ENCODE data around the gene PRDX5.

PRDX5 gene

GRCh38 chr11:64316672-64317324 is 1.1 kb upstream of the PRDX5 start:
- Histone ChIP-seq H4K20me1 (ENCODE audit: insufficient read depth, low read length) (no peaks in the 10 kb centered on the region), H3K9me2 (replicated peaks; ENCODE audit: insufficient read depth, low read length) (no peaks in the 10 kb centered on the region), H3K79me2 (ENCODE audit: low read length) (peaks cover 56% of the 10 kb centered on the region), H3K27me3 (replicated peaks; ENCODE audit: insufficient read depth, low read length) (no peaks in the 10 kb centered on the region), H3F3A (ENCODE audit: insufficient read depth, low read length) (peaks cover 39% of the 10 kb centered on the region), H3K4me1 (ENCODE audit: low read length) (peaks cover 6% of the 10 kb centered on the region), H3K4me3 (ENCODE audit: low read length) (peak overlapping the region; percentile 78), H3K27ac (ENCODE audit: low read length) (peak overlapping the region; percentile 100), H3K4me2 (ENCODE audit: low read depth, low read length) (peak overlapping the region; percentile 42), H3K36me3 (replicated peaks; ENCODE audit: insufficient read depth, low read length) (no peaks in the 10 kb centered on the region), H3K9me3 (replicated peaks; ENCODE audit: insufficient read depth, low read length) (no peaks in the 10 kb centered on the region), H3K9ac (ENCODE audit: low read length) (peak overlapping the region; percentile 92), H2AFZ (ENCODE audit: low read length) (peak overlapping the region; percentile 2)
- TF ChIP-seq EZH2 (optimal IDR thresholded peaks at IDR 0.05; ENCODE audit: low read depth, low read length), result no peak
- peak; percentile 41 for TF ChIP-seq CTCF (IDR thresholded peaks at IDR 0.05; ENCODE audit: low read length)
- peak; percentile 74 for DNase-seq

- H2AFZ ChIP-seq (ENCODE audit: low read length), result peak within 1 kb of the TSS; percentile 63
- TF ChIP-seq EZH2phosphoT487 (IDR thresholded peaks at IDR 0.05; ENCODE audit: low read length) (no peak), EZH2 (optimal IDR thresholded peaks at IDR 0.05; ENCODE audit: low read depth, low read length) (no peak), CTCF (IDR thresholded peaks at IDR 0.05; ENCODE audit: low read length) (no peak)
- H3K9ac ChIP-seq (ENCODE audit: low read length), result peak within 1 kb of the TSS; percentile 92
- peak; percentile 99 for DNase-seq
- peaks cover 53% of the 10 kb centered on the region for H3K79me2 ChIP-seq (ENCODE audit: low read length)
- peak within 1 kb of the TSS; percentile 78 for H3K4me3 ChIP-seq (ENCODE audit: low read length)
- peak within 1 kb of the TSS; percentile 93 for H3K4me2 ChIP-seq (ENCODE audit: low read depth, low read length)
- no peaks in the 10 kb centered on the region for H3K27me3 ChIP-seq (replicated peaks; ENCODE audit: insufficient read depth, low read length)
- no peaks in the 10 kb centered on the region for H3K36me3 ChIP-seq (replicated peaks; ENCODE audit: insufficient read depth, low read length)
- peak within 1 kb of the TSS; percentile 100 for H3K27ac ChIP-seq (ENCODE audit: low read length)
- H3F3A ChIP-seq (ENCODE audit: insufficient read depth, low read length), result peaks cover 39% of the 10 kb centered on the region
- H3K9me3 ChIP-seq (replicated peaks; ENCODE audit: insufficient read depth, low read length), result no peaks in the 10 kb centered on the region
- peaks cover 6% of the 10 kb centered on the region for H3K4me1 ChIP-seq (ENCODE audit: low read length)
- H3K9me2 ChIP-seq (replicated peaks; ENCODE audit: insufficient read depth, low read length), result no peaks in the 10 kb centered on the region
- H4K20me1 ChIP-seq (ENCODE audit: insufficient read depth, low read length), result no peaks in the 10 kb centered on the region
Observed at GRCh38 chr11:64317325-64317960, 478 bp upstream of the PRDX5 start, which contains the start of gene TRMT112. Gene TRMT112 (minus strand): TSS chr11:64317559. CDS start chr11:64317526, 33 bp downstream.

- Histone ChIP-seq H4K20me1 (ENCODE audit: insufficient read depth, low read length) (no peaks in the 10 kb centered on the region), H3F3A (ENCODE audit: insufficient read depth, low read length) (peaks cover 38% of the 10 kb centered on the region), H2AFZ (ENCODE audit: low read length) (no peak overlapping the region), H3K4me1 (ENCODE audit: low read length) (peaks cover 6% of the 10 kb centered on the region), H3K9me2 (replicated peaks; ENCODE audit: insufficient read depth, low read length) (no peaks in the 10 kb centered on the region), H3K9me3 (replicated peaks; ENCODE audit: insufficient read depth, low read length) (no peaks in the 10 kb centered on the region), H3K27me3 (replicated peaks; ENCODE audit: insufficient read depth, low read length) (no peaks in the 10 kb centered on the region), H3K4me2 (ENCODE audit: low read depth, low read length) (peak overlapping the region; percentile 93; the same call in 1 of the 2 replicates), H3K9ac (ENCODE audit: low read length) (peak overlapping the region; percentile 92; the same call in 1 of the 2 replicates), H3K36me3 (replicated peaks; ENCODE audit: insufficient read depth, low read length) (no peaks in the 10 kb centered on the region), H3K4me3 (ENCODE audit: low read length) (peak overlapping the region; percentile 78), H3K79me2 (ENCODE audit: low read length) (peaks cover 36% of the 10 kb centered on the region), H3K27ac (ENCODE audit: low read length) (no peak overlapping the region)
- DNase-seq, result no peak
- TF ChIP-seq EZH2 (optimal IDR thresholded peaks at IDR 0.05; ENCODE audit: low read depth, low read length) (no peak), CTCF (IDR thresholded peaks at IDR 0.05; ENCODE audit: low read length) (no peak), EZH2phosphoT487 (IDR thresholded peaks at IDR 0.05; ENCODE audit: low read length) (no peak)
Observed at GRCh38 chr11:64318766-64319761, 1.1 kb downstream of the PRDX5 start.

Data from MM.1S (cell line).